NCI-H2081 (cell line): ENCODE measurements around the gene WDR91.
"Not testable (repeated sequence)": the region's sequence is repeated elsewhere in the genome, so short reads cannot be mapped to it uniquely, and the experiment has no call there.

Source experiments
- DNase-seq, 2 experiments: peaks; one replicate each; lab custom pipeline; 2025; lab: John Stamatoyannopoulos, UW

Gene WDR91

DNA sequence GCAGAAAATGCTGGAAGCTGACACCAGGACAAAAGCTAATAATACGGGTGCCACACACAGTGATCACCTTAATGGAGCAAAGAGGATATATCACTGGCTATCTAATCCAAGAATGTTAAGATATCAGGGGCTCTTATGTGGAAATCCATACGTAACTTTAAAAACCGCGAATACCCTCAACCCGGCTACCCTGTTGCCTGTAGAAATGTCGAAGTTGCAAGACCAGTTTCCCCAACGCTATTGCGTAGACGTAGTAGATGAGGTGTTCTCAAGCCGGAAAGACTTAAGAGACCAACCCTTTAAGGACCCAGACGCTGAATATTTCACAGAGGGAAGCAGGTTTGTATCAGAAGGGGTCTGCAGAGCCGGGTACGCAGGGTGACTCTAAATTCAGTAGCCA is 33.0 kb downstream of the WDR91 start:
- no peak for DNase-seq

DNA sequence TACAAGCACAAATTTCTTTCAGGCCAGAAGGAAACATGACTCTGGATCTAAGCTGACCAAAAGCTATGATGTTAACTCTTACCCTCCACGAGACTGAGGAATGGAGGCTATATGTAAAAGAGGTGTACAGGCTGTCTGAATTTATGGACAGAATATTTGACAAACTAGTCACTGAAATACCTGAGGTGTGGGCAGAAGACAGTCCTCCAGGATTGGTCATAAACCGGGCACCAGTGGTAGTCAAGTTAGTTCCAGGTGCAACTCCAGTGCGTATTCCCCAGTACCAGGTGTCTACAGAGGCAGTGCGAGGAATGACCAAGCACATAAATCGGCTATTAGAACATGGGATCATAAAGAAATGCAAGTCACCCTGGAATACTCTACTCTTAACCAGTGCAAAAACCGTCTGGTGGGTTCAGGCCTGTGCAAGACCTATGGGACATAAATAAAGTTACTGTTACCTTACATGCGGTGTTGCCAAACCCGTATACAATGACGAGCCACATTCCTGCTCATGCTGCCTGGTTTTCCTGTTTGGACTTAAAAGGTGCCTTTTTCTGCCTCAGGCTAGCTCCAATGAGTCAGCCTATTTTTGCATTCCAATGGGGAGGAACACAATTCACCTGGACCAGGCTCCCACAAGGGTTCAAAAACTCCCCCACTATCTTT is 34.2 kb downstream of the WDR91 start:
- DNase-seq = no peak

DNA sequence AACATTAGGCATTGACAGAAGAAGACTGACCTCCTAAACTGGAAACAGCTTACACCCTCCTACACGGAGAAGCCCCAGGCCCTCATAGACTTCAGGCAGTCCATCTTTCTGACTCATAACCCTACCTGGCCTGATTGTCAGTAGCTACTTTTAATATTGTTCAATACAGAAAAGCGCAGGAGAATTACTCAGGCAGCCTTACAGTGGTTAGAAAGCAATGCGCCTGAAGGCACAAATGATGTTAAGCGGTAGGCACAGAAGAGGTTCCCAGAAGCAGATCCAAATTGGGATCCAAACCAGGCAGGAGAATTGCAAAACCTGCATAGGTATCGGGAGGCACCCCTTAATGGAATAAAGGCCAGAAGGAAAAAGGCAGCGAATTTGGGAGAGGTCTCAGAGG is 35.4 kb downstream of the WDR91 start:
- DNase-seq = no peak

DNA sequence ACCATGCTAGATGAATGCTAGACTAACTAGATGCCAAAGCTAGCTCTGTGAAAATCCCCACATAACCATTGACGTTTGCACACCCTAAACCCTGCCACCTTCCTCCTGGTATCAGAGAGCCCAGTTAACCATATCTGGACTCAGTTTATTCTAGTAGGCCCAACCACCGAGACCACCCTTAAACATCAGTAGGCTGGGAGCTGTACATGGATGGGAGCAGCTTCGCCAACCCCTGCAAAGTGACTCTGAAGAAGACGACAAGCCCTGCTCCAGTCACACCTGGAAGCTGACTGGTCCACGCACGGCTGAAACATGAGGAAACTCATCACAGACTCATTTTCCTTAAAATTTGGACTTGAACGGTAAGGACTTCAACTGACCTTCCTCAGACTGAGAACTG is 36.4 kb downstream of the WDR91 start:
- no peak for DNase-seq

DNA sequence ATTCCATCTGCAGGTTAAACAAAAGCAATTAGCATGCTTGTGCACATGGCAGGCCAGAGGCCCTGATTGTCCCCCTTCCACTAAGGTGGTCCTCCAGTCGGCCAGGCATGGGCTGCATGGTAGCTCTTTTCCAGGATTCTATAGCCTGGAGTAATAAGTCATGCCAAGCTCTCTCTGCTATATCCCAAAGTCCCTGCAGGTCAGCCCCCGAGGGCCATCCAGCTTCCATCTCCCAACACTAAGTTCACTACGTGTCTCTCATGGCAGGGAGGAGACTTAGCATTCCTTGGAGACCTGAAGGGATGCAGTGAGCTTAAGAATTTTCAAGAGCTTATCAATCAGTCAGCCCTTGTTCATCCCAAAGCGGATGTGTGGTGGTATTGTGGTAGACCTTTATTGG is 37.4 kb downstream of the WDR91 start:
- not testable (repeated sequence) for DNase-seq

GRCh38 chr7:135171581-135172291 is 39.6 kb downstream of the WDR91 start:
- not testable (repeated sequence) for DNase-seq

- not testable (repeated sequence) for DNase-seq
Measured at GRCh38 chr7:135170998-135171481, 40.3 kb downstream of the WDR91 start.

- DNase-seq = peak; percentile 96 to 97
Measured at GRCh38 chr7:135170274-135170997, 40.9 kb downstream of the WDR91 start, which contains the start of gene CYREN. TSS of gene CYREN (minus strand) at chr7:135170707. CDS start at chr7:135168922, 1,785 bp downstream.

DNA sequence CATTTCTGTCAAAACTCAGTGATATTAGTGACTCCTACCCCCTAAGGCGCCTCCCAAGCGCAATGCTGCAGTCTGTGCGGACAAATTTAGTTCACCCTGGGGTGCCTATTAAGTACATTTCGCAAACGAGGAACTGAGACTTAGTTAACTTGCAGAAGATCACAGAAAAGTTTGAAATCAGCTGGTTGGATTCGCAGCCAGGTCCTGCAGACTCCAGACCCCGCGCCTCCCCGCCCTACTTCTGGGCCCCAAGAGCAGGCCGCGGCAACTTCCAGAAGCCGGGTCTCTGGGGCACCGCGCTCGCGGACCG is 41.4 kb downstream of the WDR91 start:
- DNase-seq = no peak

DNA sequence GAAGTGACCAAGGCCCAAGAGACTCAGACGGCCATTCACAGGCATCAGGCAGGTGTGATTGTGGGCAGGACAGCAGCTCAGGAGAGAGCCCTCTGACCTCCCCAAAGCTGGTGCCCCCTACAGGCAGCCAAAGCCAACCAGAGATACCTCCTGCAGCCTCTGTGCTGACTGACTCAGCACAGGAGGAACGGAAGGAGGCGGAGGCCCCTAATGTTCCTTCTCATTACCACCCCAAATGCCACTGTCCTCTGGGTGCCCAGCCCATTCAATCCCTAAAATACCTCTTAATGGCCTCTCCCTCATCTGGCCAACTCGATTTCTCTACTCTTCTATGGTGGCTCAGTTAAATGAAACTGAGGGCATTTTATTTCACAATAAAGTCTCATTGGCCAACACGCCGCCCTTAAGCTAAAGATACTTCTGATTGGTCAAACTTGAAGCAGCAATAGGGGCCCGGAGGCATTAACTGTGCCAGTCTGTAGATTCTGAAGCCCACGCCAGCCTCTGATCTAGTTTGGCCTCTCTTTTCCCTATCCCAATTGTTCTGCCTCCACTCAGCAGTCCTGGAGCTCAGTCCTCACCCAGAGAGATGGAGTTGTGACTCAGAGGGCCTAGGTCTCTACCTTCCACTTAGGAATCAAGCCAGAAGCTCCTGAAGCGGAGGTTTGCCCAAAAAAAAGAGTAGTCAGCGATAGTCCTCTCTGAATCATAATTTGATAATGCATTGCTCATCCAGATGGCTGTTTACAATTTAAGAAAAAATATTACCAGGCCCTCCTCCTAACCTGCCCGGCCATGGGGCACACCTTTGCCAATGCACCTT is 42.0 kb downstream of the WDR91 start:
- DNase-seq = peak in 1 of 2 experiments; percentile 11

- DNase-seq = no peak
Measured at GRCh38 chr7:135168489-135169140, 42.7 kb downstream of the WDR91 start.

DNA sequence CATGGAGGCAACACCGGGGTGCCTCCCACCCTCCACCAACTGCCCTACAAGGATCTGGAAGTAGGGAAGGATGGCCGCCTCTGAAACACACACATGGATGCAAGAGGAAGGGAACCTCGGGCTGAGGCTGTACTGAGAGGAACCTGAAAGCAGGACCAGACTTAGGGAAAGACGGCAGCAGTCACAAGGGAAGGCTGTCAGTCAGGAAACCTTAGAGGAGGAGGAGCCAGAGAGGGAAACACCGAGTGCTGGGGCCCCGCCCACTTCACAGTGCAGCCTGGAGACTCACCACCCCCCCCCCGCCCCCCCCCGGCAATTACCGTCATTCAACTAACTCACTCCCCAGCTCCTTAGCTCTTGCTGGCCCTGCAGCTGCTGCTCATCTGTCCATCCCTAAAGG is 43.3 kb downstream of the WDR91 start:
- no peak for DNase-seq

DNA sequence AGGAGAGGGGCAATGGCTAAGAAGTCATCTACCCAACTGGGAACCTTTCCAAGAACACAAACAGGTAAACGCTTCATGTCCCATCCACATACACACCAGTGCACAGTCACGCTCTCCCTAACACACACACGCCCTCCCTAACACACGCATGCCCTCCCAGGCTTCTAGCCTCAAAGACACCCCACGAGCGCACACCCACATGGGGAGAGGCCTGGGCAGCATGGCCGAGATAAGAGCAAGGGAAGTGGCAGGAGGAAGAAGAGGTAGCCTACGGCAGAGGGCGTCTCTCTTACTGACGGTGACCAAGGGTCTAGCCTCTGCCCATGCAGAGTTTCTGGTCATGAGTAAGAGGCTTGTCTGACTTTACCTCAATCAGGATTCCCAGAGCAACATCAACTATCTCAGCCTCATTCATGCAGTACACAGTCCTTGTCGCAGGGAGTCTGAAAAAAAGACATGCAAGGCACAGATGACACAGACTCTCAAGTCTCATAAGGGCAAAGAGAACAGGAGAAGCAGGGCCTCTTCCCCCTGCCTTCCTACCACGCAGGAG is 43.9 kb downstream of the WDR91 start:
- no peak for DNase-seq

GRCh38 chr7:135166338-135166990 is 44.9 kb downstream of the WDR91 start:
- no peak for DNase-seq

GRCh38 chr7:135165862-135166261 is 45.5 kb downstream of the WDR91 start:
- no peak for DNase-seq

DNA sequence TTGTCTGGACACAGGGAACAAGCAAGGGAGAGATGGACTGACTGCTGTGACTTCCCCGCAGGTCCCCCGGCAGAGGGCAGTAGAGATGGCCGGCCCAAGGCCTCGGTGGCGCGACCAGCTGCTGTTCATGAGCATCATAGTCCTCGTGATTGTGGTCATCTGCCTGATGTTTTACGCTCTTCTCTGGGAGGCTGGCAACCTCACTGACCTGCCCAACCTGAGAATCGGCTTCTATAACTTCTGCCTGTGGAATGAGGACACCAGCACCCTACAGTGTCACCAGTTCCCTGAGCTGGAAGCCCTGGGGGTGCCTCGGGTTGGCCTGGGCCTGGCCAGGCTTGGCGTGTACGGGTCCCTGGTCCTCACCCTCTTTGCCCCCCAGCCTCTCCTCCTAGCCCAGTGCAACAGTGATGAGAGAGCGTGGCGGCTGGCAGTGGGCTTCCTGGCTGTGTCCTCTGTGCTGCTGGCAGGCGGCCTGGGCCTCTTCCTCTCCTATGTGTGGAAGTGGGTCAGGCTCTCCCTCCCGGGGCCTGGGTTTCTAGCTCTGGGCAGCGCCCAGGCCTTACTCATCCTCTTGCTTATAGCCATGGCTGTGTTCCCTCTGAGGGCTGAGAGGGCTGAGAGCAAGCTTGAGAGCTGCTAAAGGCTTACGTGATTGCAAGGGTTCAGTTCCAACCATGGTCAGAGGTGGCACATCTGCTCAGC is 46.8 kb downstream of the WDR91 start:
- DNase-seq = no peak

DNA sequence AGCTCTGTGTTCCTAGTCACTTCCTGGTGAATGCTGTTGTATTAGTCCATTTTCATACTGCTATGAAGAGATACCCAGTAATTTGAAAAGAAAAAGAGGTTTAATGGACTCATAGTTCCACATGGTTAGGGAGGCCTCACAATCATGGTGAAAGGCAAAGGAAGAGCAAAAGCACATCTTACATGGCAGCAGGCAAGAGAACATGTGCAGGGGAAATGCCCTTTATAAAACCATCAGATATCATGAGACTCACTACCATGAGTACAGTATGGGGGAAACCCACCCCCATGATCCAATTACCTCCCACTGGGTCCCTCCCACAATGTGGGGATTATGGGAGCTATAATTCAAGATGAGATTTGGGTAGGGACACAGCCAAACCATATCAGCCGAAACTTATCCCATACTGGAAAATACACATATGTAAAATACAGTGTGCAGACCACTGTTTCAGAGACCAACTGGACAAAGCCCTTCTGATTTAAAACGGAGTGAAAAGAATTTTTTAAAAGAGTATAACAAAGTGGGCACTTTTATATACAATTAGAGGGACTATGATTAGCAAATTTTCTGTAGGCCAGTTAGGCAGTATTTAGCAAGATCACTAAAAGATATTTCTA is 48.8 kb downstream of the WDR91 start:
- DNase-seq = no peak

GRCh38 chr7:135161669-135162068 is 49.7 kb downstream of the WDR91 start:
- DNase-seq = no peak

- no peak for DNase-seq
Measured at GRCh38 chr7:135160858-135161653, 50.3 kb downstream of the WDR91 start.
